Stomach (tissue), 19 donors: ENCODE data around the gene ASCC2. TPM values are rescaled to one million over a fixed set of nuclear protein-coding genes. Genes with fewer than 3 reads are reported as not detected.
A peak's percentile ranks its signal among the peaks of the same experiment; 100 is the strongest.

Source experiments
- DNase-seq, 2 donors: peaks; one replicate each; pipeline versions ENCODE4 v3.0.0 to v3.0.0-alpha.2; 2013 to 2019
- H3K27ac ChIP-seq, 5 donors: fragments of 200-600 bp in 4 of 5; sonication (generic) in 4 of 5; one replicate each; pipeline ENCODE4 v1.5.1; 2013 to 2019; ENCODE audit warnings: mild to moderate bottlenecking in 1 of 5, moderate library complexity in 1 of 5
- H3K27me3 ChIP-seq, 3 donors: fragments of 200-600 bp; sonication (generic); one replicate each; pipeline ENCODE4 v1.5.1; 2017 to 2019; ENCODE audit warnings: mixed run types in 1 of 3
- H3K36me3 ChIP-seq, 4 donors: fragments of 200-600 bp; sonication (generic); 1 replicate in 3 of 4; 2 replicates in 1 of 4; pipeline ENCODE4 v1.5.1; 2016 to 2019
- H3K4me1 ChIP-seq, 4 donors: fragments of 200-600 bp; sonication (generic); one replicate each; pipeline ENCODE4 v1.5.1; 2016 to 2019
- H3K4me3 ChIP-seq, 4 donors: fragments of 200-600 bp; sonication (generic) in 3 of 4; one replicate each; pipeline ENCODE4 v1.5.1; 2016 to 2019; ENCODE audit warnings: mild to moderate bottlenecking in 1 of 4
- H3K9me3 ChIP-seq, 4 donors: fragments of 200-600 bp; sonication (generic); one replicate each; pipeline ENCODE4 v1.5.1; 2016 to 2019
- CTCF ChIP-seq, 7 experiments: fragments of 450-650 bp in 4 of 7; fragments of 200-600 bp in 3 of 7; sonication (generic) in 3 of 7; IDR thresholded peaks; one replicate each; pipeline ENCODE4 v1.5.1; 2016 to 2019; ENCODE audit warnings: antibody characterized with exemption in 7 of 7, control low read depth in 2 of 7, mild to moderate bottlenecking in 1 of 7
- EP300 ChIP-seq: sonication (generic); formaldehyde crosslinking; IDR thresholded peaks from one replicate; pipeline ENCODE4 v1.6.1; 2017; ENCODE audit warnings: antibody characterized with exemption
- POLR2A ChIP-seq, 4 donors: fragments of 450-650 bp; IDR thresholded peaks; one replicate each; pipeline ENCODE4 v1.6.1; 2016; ENCODE audit warnings: antibody characterized with exemption in 4 of 4, control low read depth in 2 of 4, mild to moderate bottlenecking in 1 of 4, moderate library complexity in 1 of 4
- POLR2AphosphoS5 ChIP-seq, 3 donors: sonication (generic); formaldehyde crosslinking; IDR thresholded peaks; one replicate each; pipeline ENCODE4 v1.6.1; 2016; ENCODE audit warnings: antibody characterized with exemption in 3 of 3
- WGBS, 5 donors: extraction: QIAGEN DNeasy Blood & Tissue Kit in 3 of 5; methylation state at CpG; one replicate each; pipeline versions ENCODE4 v1.1.5 to v1.1.7; 2013 to 2018; 5-methylcytosine and 5-hydroxymethylcytosine counted together
- intact Hi-C: fragments of 100-400 bp; cut with DNase I; formaldehyde crosslinking; loops from one replicate; pipeline ENCODE4 v1.15.1; 2023; ENCODE audit warnings: low total_unique reads
- long read RNA-seq, 10 donors: transcript quantifications; one replicate each; lab custom pipeline, GENCODE V29; 2026
- polyA plus RNA-seq, 3 donors: library from polyadenylated mRNA; stranded (reverse); fragments of 200-250 nt; gene quantifications; one replicate each; pipeline ENCODE4 v1.2.3, GENCODE V29; 2013
- total RNA-seq, 5 donors: library from RNA; depleted of rRNA; stranded (reverse); fragments of >200 nt; gene quantifications; one replicate each; pipeline versions ENCODE4 v1.1.0 to v1.2.3, GENCODE V29; 2014 to 2016
- donor health status: healthy with polysubstance abuse.
- donor health status: Bipolar disorder and iron deficiency.
- donor health status: healthy.

The ASCC2 gene, protein sequence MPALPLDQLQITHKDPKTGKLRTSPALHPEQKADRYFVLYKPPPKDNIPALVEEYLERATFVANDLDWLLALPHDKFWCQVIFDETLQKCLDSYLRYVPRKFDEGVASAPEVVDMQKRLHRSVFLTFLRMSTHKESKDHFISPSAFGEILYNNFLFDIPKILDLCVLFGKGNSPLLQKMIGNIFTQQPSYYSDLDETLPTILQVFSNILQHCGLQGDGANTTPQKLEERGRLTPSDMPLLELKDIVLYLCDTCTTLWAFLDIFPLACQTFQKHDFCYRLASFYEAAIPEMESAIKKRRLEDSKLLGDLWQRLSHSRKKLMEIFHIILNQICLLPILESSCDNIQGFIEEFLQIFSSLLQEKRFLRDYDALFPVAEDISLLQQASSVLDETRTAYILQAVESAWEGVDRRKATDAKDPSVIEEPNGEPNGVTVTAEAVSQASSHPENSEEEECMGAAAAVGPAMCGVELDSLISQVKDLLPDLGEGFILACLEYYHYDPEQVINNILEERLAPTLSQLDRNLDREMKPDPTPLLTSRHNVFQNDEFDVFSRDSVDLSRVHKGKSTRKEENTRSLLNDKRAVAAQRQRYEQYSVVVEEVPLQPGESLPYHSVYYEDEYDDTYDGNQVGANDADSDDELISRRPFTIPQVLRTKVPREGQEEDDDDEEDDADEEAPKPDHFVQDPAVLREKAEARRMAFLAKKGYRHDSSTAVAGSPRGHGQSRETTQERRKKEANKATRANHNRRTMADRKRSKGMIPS
- total RNA-seq: 100 to 1,000 TPM in 1 of 5 donors, 10 to 100 TPM in 4; 39.7 to 129 (median 80.5) TPM
- 10 to 100 TPM; 53.5 to 75.3 (median 59.3) TPM for polyA plus RNA-seq
- long read RNA-seq, donor 1, partial matches to known transcripts: 0 of 3 reads
- long read RNA-seq, donor 1, other reads (novel, unspliced or antisense): 0 of 3 reads
- long read RNA-seq, donor 2, partial matches to known transcripts: 0 of 1 reads
- long read RNA-seq, donor 2, other reads (novel, unspliced or antisense): 0 of 1 reads
- long read RNA-seq, donor 3, partial matches to known transcripts: 0 of 2 reads
- long read RNA-seq, donor 3, other reads (novel, unspliced or antisense): 0 of 2 reads
- long read RNA-seq, donor 4: 0 reads
- long read RNA-seq, donor 5, transcript ASCC2-220 (2 exons, 562 nt): major isoform, 5 of 6 reads
- long read RNA-seq, donor 5, partial matches to known transcripts: 0 of 6 reads
- long read RNA-seq, donor 5, other reads (novel, unspliced or antisense): 0 of 6 reads
- long read RNA-seq, donor 6, transcript ASCC2-202 (21 exons, 2,823 nt): major isoform, 6 of 12 reads
- long read RNA-seq, donor 6, partial matches to known transcripts: 0 of 12 reads
- long read RNA-seq, donor 6, other reads (novel, unspliced or antisense): 0 of 12 reads
- long read RNA-seq, donor 7, partial matches to known transcripts: 0 of 3 reads
- long read RNA-seq, donor 7, other reads (novel, unspliced or antisense): 0 of 3 reads
- long read RNA-seq, donor 8, partial matches to known transcripts: 0 of 6 reads
- long read RNA-seq, donor 8, other reads (novel, unspliced or antisense): 0 of 6 reads
- long read RNA-seq, donor 9, partial matches to known transcripts: 0 of 1 reads
- long read RNA-seq, donor 9, other reads (novel, unspliced or antisense): 0 of 1 reads
- long read RNA-seq, donor 10, partial matches to known transcripts: 0 of 5 reads
- long read RNA-seq, donor 10, other reads (novel, unspliced or antisense): 0 of 5 reads

- Histone ChIP-seq H3K27ac (peak within 1 kb of the TSS; percentile 78 to 92 (median 88)), H3K36me3 (peaks cover 9 to 29% (median 20%) of the 10 kb centered on the region in 4 donors), H3K9me3 (no peaks in the 10 kb centered on the region), H3K27me3 (no peaks in the 10 kb centered on the region), H3K4me3 (peak within 1 kb of the TSS; percentile 78 to 95 (median 88)), H3K4me1 (peaks cover 11 to 46% (median 39%) of the 10 kb centered on the region in 4 donors)
- intact Hi-C loops: no loop called here
- TF ChIP-seq POLR2A (IDR thresholded peaks at IDR 0.05): peak in 1 of 4 donors; percentile 35
- peak; percentile 57 to 95 (median 84) for TF ChIP-seq POLR2AphosphoS5 (IDR thresholded peaks at IDR 0.05)
- no peak for TF ChIP-seq EP300
- WGBS, 5 donors: 0 to 1% (median 0%) methylated on average over 22 to 54 of the region's 54 CpGs
- DNase-seq: peak; percentile 99 to 100
Observed at GRCh38 chr22:29837741-29838598, at the start of gene ASCC2. Gene ASCC2 (minus strand): TSS chr22:29838274. CDS start chr22:29832325, 5,949 bp downstream.

- Histone ChIP-seq H3K27me3 (no peaks in the 10 kb centered on the region), H3K9me3 (no peaks in the 10 kb centered on the region), H3K4me3 (no peak overlapping the region), H3K4me1 (peaks cover 20 to 77% (median 56%) of the 10 kb centered on the region in 4 donors), H3K27ac (peak overlapping the region in 2 of 5 donors; percentile 12 to 26), H3K36me3 (no peaks in the 10 kb centered on the region)
- intact Hi-C loops: no loop called here
- 32 to 57% (median 40%) methylated on average over 2 of the region's 2 CpGs for WGBS, 5 donors
- no peak for DNase-seq
- TF ChIP-seq POLR2AphosphoS5 (IDR thresholded peaks at IDR 0.05) (no peak), CTCF (IDR thresholded peaks at IDR 0.05) (no peak), POLR2A (IDR thresholded peaks at IDR 0.05) (no peak), EP300 (no peak)
Observed at GRCh38 chr22:29887358-29887757, 49.3 kb upstream of the ASCC2 start.

DNA sequence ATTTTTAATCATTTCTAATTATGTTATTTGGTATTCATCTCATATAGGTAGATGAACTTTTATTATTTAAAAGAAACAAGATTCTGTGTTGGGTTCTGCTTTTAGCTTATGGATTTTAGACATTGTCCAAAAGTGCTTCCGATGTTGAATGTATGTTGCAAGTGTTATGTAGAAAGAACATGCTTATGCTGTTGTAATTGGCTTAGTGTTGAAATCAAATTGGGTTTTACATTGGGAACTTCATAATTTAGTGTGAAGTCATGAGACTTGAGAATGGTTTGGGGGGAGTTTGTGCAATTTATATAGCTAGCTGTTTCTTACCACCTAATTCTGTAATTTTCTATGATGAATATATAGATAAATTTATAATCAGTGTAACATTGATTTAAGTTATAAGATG lies 48.5 kb upstream of the ASCC2 start:
- TF ChIP-seq CTCF (IDR thresholded peaks at IDR 0.05) (no peak), POLR2AphosphoS5 (IDR thresholded peaks at IDR 0.05) (no peak), POLR2A (IDR thresholded peaks at IDR 0.05) (no peak), EP300 (no peak)
- H3K27me3 ChIP-seq: no peaks in the 10 kb centered on the region
- H3K27ac ChIP-seq: peak overlapping the region in 1 of 5 donors; percentile 26
- 86 to 97% (median 90%) methylated on average over 1 of the region's 1 CpG for WGBS, 5 donors
- intact Hi-C loops: no loop called here
- H3K4me1 ChIP-seq: peaks cover 20 to 70% (median 51%) of the 10 kb centered on the region in 4 donors
- H3K36me3 ChIP-seq: no peaks in the 10 kb centered on the region
- no peak overlapping the region for H3K4me3 ChIP-seq
- DNase-seq: no peak
- no peaks in the 10 kb centered on the region for H3K9me3 ChIP-seq
